Activated CD8-positive, alpha-beta memory T cell treated with anti-CD3 and anti-CD28 coated beads, Interleukin-2, amount 50 U/mL, for 48 hours (primary cell): ENCODE measurements around the gene MUSTN1.

Experiments
- DNase-seq: peaks from one replicate; pipeline ENCODE4 v3.0.0-alpha.2; 2020

MUSTN1 gene

DNA sequence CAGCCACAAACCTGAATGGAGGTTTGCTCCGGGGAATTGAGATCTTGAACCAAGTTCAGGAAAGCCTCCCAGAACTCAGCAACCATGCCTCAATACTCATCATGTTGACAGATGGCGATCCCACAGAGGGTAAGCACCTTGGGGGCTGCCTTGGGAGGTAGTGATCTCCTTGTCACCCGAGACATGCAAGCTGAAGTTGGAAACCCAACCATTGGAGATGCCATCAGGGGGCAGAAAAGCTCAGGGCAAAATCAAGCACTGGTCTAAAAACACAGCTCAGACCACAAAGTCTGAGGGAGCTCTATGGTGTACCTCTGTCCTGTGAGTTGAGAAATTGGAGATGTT is 51.6 kb downstream of the MUSTN1 start:
- no peak for DNase-seq
